HL-60 (cell line): Measurements from ENCODE around the gene DGKI.
A peak's percentile ranks its signal among the peaks of the same experiment; 100 is the strongest.

Source experiments
- DNase-seq, 2 experiments: peaks; one replicate each; pipeline ENCODE4 v3.0.0-alpha.2; 2010 to 2020; ENCODE audit warnings: low read depth in 1 of 2, low spot score in 1 of 2
- H3K27ac ChIP-seq: fragments of 250-450 bp; sonication (Bioruptor Pico); replicated peaks from 2 replicates; pipeline ENCODE4 v1.5.1; 2020; ENCODE audit warnings: mild to moderate bottlenecking, moderate library complexity
- H3K27me3 ChIP-seq: fragments of 250-450 bp; sonication (Bioruptor Pico); 2 replicates; pipeline ENCODE4 v1.5.1; 2021; ENCODE audit warnings: mild to moderate bottlenecking, moderate library complexity; ENCODE audit not compliant: insufficient read depth, poor library complexity, severe bottlenecking
- H3K4me3 ChIP-seq: replicated peaks from 2 replicates; pipeline ENCODE4 v1.5.1; 2011; ENCODE audit warnings: mild to moderate bottlenecking, control low read depth, low read length; ENCODE audit not compliant: insufficient read depth
- GABPA ChIP-seq: IDR thresholded peaks from 2 replicates; pipeline ENCODE4 v1.6.1; 2012; ENCODE audit warnings: low read depth
- POLR2AphosphoS5 ChIP-seq: IDR thresholded peaks from 2 replicates; pipeline ENCODE4 v1.6.1; 2012; ENCODE audit warnings: low read depth
- SPI1 ChIP-seq: IDR thresholded peaks from 2 replicates; pipeline ENCODE4 v1.6.1; 2012; ENCODE audit warnings: low read depth, mild to moderate bottlenecking, borderline replicate concordance
- TF ChIP-seq, protein P1 (sequence below): IDR thresholded peaks from 2 replicates; pipeline ENCODE4 v1.6.1; 2012; ENCODE audit warnings: low read depth; ENCODE audit not compliant: insufficient replicate concordance
- TF ChIP-seq, protein P2 (sequence below): IDR thresholded peaks from one replicate; pipeline ENCODE4 v1.5.1; 2011; ENCODE audit warnings: low read length, control low read depth, inconsistent platforms; ENCODE audit not compliant: insufficient read depth

DGKI gene

DNA sequence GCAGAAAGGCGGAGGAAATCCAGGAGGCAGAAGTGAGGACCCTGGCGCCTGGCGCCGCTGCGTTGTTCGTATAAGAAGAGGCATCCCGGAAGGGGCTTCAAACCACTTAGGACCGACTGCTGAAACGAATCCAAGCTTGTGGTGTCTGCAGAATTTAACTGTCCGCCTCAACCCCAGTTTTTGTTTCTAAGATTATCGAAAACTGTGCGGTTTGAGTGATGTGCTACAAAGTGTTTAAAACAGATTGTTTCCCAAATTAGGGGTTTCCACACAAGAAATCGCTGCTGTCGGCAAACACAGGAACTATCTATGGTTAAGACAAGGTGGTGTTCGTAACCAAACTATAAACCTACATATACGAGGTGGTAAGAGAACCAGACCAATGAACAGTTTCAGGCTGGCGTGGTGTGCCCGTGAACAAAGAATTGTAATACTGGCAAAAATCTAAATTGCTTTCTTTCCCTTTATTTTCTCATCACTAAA is 835 bp upstream of the DGKI start:
- TF ChIP-seq, protein P1, sequence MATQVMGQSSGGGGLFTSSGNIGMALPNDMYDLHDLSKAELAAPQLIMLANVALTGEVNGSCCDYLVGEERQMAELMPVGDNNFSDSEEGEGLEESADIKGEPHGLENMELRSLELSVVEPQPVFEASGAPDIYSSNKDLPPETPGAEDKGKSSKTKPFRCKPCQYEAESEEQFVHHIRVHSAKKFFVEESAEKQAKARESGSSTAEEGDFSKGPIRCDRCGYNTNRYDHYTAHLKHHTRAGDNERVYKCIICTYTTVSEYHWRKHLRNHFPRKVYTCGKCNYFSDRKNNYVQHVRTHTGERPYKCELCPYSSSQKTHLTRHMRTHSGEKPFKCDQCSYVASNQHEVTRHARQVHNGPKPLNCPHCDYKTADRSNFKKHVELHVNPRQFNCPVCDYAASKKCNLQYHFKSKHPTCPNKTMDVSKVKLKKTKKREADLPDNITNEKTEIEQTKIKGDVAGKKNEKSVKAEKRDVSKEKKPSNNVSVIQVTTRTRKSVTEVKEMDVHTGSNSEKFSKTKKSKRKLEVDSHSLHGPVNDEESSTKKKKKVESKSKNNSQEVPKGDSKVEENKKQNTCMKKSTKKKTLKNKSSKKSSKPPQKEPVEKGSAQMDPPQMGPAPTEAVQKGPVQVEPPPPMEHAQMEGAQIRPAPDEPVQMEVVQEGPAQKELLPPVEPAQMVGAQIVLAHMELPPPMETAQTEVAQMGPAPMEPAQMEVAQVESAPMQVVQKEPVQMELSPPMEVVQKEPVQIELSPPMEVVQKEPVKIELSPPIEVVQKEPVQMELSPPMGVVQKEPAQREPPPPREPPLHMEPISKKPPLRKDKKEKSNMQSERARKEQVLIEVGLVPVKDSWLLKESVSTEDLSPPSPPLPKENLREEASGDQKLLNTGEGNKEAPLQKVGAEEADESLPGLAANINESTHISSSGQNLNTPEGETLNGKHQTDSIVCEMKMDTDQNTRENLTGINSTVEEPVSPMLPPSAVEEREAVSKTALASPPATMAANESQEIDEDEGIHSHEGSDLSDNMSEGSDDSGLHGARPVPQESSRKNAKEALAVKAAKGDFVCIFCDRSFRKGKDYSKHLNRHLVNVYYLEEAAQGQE: no peak
- no peak for TF ChIP-seq SPI1
- TF ChIP-seq GABPA: no peak
- TF ChIP-seq POLR2AphosphoS5: no peak
- TF ChIP-seq, protein P2, sequence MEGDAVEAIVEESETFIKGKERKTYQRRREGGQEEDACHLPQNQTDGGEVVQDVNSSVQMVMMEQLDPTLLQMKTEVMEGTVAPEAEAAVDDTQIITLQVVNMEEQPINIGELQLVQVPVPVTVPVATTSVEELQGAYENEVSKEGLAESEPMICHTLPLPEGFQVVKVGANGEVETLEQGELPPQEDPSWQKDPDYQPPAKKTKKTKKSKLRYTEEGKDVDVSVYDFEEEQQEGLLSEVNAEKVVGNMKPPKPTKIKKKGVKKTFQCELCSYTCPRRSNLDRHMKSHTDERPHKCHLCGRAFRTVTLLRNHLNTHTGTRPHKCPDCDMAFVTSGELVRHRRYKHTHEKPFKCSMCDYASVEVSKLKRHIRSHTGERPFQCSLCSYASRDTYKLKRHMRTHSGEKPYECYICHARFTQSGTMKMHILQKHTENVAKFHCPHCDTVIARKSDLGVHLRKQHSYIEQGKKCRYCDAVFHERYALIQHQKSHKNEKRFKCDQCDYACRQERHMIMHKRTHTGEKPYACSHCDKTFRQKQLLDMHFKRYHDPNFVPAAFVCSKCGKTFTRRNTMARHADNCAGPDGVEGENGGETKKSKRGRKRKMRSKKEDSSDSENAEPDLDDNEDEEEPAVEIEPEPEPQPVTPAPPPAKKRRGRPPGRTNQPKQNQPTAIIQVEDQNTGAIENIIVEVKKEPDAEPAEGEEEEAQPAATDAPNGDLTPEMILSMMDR: no peak
- DNase-seq: no peak
- peaks cover 32% of the 10 kb centered on the region for H3K27me3 ChIP-seq
- H3K4me3 ChIP-seq: no peak overlapping the region
- no peak overlapping the region for H3K27ac ChIP-seq

DNA sequence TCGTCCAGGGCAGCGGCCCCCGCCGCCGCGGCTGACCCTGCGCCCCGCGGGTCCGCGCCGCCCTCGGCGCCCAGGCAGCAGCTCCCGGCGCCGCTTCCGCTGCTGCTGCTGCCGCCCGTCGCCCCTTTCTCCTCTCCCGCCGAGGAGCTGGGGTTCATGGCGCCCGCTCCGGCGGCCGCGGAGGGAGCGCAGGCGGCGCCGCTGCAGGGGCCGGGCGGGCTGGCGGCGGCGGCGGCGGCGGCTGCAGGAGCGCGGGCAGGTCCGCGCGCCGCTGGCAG is 286 bp downstream of the DGKI start:
- no peak for DNase-seq
- peaks cover 32% of the 10 kb centered on the region for H3K27me3 ChIP-seq

DNA sequence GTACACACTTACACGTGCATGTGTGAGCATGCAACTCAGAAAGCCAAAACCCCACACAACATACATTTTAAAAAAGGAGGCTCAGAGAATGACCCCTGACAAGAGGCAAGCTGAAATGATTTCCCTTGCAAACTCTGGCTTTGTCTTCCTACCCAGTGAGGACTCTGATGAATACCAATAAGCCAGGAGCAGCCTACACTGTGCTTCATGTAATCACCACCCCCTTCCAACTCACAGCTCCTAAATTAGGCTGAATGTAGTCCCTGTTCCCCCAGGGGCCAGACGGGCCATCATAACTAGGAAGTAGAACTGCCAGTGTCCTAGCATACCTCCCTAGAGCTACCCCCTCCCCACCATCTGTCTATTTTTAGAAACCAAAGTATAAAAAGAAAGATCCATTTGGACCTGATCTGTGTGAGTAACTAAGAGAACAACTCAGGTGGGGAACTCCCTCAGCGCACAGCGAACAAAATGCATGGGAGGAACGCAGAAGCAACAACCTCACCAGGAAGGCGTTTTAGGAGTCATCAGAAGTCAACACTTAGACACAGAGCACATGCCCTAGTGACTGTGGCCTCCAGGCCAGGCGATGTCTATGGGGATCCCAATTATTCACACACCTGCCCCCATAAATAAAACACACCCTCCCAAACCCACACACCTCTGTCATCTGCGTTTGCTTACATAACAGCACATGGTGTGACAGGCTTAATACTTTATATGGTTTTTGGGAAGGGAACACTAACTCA is 1.9 kb downstream of the DGKI start:
- Histone ChIP-seq H3K27ac (no peak overlapping the region), H3K4me3 (no peak overlapping the region), H3K27me3 (peaks cover 32% of the 10 kb centered on the region)
- TF ChIP-seq, protein P1: no peak
- TF ChIP-seq, protein P2: no peak
- TF ChIP-seq POLR2AphosphoS5 (no peak), SPI1 (no peak), GABPA (no peak)
- DNase-seq: no peak

More for the DNA sequence above, 286 bp downstream of the DGKI start:
- Histone ChIP-seq H3K27ac (no peak overlapping the region), H3K4me3 (peak overlapping the region; percentile 4)
- TF ChIP-seq, protein P2: no peak
- TF ChIP-seq GABPA (no peak), SPI1 (no peak), POLR2AphosphoS5 (no peak)
- TF ChIP-seq, protein P1: no peak
